Suppressor macrophage treated with lipopolysaccharide for 4 hours (primary cell): ENCODE data around the gene GLYR1.
"Not testable (repeated sequence)": the region's sequence is repeated elsewhere in the genome, so short reads cannot be mapped to it uniquely, and the experiment has no call there.

Source experiments
- DNase-seq: peaks from one replicate; pipeline ENCODE4 v3.0.0-alpha.2; 2020

Gene GLYR1

DNA sequence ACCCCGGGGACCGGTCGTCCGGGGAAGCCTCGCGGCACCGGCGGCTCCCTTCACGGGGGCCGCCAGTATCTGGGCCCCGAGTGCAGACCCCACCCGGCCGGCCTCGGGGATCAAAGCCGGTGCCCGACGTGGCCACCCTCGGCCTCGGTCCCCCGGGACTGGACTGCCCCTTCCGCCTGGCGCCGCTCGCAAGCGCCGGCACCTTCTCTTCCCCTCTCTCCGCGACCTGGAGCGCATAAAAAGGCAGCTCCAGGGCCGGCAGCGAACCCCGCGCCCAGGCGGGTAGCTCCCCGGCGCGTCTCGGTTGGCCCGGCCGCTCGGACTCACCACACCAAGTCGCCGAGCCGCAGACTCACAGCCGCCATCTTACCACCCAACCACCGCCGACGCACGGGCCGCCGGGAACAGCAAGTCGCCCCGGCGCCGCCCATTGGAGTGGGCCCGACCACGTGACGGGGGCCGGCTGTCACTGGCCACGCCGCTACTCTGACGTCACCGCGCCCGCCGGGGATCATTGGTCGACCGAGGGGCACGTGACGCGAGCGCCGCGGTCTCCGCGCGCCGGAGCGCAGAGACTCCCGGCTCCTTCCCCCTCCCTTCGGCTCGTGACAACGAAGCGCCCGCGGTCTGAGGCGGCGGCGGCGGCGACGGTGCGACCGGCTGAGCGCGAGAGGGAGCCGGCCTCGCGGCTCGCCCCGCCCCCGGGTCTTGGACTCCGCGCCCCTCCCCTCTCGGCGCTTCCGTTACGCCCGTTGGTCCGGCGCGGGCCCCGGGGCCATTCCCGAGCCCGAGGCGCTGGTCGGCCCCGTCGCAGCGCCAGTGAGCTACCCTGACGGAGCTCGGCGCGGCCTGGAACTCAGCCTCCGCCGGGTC lies at the start of gene GLYR1, which contains the start of gene UBN1:
TSS of gene GLYR1 (minus strand) at position 388 of the 873 bp plus-strand sequence. CDS start at position 365, 23 bp downstream.
TSS of gene UBN1 (plus strand) at position 581 of the 873 bp plus-strand sequence. CDS start 5,437 bp downstream, outside the sequence.
- peak; percentile 100 for DNase-seq

DNA sequence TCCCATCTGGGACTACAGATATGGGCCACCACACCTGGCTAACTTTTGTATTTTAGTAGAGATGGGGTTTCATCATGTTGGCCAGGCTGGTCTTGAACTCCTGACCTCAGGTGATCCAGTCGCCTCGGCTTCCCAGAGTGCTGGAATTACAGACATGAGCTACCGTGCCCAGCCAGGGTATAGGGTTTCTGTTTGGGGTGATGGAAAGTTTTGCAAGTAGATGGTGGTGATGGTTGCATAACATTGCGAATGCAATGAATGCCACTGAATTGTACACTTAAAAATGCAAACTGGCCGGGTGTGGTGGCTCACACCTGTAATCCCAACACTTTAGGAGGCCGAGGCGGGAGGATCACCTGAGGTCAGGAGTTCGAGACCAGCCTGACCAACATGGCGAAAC lies 49.7 kb upstream of the GLYR1 start:
- not testable (repeated sequence) for DNase-seq

DNA sequence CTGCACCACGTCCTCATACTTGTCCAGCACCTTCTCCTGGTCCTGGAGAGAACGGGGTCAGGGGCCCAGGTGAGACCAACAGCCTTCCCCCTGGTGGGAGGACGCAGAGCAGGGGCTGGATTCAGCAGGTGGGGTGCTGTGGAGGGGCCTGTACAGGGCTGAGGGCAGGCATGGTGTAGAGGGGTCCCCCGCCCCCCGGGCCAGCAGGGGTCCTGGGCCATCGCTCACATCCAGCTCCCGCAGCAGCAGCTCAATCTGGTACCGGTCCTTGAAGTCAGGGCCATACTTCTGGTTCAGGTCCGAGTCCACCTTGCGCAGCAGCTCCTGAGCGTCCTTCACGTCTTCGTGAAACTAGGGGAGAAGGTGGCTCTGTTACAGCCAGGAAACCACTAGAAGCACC lies 48.3 kb upstream of the GLYR1 start:
- DNase-seq = no peak

DNA sequence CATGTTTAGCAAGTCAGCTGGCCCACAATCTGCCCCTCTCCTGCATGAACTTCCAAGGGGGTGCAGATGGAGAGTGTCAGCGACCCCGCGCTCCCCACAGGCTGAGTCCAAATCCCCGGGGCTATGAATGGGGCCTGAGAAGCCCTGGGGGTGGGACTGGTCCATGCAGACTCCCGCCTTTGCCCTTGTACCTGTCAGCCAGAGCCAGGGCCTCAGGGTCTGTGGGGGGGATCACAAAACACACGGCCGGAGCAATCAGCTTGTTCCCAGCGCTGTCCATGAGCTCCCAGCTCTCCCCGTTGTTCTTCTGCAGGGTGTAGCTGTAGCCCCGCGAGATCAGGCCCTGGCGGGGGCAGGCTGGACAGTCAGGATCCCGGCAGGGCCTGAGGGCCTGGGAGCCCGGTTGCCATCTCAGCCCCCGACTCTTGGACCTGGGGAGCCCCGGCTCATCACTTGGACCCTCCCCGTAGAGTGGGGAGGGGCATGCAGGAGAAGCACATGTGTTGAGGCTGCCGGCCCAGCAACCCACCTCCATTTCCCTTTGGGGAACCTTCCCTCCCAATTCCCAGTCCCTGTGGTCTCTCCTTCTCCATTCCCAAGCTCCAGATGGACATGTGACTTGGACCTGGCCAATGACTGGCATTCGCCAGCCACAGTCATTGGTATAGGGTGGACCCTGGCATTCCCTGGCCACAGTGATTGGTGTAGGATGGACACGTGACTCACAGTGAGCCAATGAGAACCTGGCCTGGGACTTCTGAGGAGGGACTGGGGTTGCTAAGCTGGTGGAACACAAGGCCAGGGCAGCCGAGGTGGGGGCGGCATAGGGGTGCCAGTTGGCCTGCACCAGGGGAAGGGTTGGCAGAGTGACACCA lies 47.4 kb upstream of the GLYR1 start:
- DNase-seq = no peak

DNA sequence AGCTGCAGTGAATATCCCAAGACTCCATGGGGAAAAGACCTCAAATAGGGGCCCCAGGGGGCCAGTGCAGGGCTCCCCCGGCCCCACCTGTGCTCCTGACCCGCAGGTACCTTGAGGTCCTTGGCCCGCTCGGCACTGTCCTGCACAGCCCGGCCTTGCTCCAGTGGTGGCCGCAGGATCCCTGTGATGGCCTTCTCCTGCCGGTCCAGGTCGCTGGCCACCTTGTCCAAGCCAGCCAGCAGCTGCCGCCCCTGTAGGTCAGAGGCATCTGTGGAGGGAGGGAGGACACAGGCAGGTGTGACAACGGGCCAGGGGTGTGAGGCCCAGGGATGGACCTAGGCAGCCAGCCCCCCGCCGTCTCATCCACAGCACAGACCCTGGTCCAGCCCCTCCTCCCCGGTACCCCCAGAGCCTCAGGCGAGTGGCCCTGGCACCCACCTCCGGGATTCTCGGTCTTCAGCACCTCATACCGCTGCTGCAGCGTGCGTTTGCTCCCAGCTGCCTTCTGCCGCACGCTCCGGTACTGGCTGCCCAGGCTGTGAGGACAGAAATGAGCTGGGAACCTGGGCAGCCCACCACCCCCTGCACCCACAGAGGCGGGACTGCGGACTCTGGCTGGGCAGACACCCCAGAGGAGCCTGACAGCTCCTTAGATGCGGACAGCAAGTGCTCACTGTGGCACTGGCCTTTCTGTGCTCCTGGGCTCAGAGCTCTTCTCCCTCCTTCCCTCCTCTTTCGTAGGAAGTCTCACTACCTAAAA lies 46.2 kb upstream of the GLYR1 start:
- DNase-seq = no peak

DNA sequence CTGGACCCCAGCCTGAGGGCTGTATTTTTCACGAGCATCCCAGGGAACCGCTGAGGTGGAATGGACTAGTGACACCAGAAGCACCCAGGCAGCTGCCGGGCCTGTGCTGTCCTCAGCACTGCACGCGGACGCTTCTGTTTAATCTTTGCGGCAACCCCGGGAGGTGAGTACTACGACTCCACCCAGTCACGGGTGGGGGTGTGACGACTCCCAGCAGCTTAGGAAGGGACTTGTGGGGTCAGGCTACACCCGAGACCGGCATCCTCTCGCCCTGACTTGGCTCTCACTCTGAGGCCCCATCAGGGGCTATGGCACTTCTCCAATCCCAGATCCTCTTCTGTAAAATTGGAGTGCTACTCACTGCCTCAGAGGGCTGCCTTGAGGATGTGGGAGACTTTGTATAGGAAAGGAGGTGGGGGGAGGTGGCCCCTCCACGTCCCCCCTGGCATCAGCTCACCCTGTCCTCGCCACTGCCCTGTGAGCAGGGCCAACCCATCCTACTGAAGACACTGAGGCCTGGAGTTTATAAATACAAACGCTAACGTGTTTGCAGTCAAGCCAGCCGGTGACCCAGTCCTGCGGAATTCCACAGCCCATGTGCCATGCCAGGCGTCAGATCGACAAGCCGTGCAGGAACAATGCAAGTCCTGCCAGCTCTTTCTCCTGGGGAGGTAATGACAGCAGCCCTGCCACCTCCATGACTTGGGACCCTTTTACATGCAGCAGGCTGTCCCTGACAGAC lies 45.4 kb upstream of the GLYR1 start:
- DNase-seq = no peak

DNA sequence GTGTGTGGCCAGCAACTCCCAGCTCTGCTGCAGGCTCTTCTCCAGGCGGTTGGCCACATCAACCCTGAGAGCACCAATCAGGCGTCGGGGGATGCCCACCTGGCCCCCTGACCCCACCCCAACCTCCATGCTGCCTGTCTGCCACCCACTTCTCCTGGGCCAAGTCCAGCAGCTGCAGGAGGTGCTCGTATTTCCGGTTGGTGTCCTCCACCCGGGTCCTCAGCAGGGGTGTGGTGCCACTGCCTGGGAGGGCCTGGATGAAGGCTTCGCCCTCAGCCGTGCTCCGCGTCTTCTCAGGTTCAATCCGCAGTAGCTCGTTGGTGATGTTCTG lies 44.8 kb upstream of the GLYR1 start:
- no peak for DNase-seq

DNA sequence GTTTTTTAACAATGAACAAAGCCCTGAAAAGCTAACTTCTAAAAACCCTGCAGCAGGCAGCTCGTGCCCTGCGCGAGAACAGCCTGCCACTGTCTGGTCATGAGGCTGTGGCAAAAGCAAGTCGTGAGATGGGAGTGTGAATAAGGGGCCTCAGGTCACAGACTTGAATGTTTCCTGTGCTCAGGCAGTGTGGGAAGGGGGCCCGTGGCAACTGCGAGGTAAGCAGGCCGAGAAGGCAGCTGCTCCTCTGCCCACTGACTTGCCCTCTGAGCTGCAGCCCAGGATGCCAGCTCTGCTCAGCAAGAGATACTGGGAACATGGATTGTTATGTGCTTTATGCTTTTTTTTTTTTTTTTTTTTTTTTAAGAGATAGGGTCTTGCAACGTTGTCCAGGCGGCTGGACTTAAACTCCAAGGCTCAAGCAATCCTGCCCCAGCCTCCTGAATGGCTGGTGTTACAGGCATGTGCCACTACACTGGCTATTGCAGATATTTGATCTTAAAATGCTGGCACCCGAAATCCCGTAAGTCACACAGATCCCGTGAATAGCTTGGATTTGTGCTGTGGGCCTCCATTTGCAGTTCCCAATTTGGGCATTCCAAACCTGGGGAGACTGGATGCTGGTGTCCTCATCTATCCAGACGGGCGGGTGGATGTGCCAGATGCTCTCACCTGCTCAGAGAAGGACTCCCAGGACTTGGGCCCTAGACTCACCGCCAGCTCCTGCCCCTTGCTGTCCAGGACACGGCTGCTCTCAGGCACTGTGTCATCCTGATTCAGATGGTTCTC lies 44.2 kb upstream of the GLYR1 start:
- no peak for DNase-seq

DNA sequence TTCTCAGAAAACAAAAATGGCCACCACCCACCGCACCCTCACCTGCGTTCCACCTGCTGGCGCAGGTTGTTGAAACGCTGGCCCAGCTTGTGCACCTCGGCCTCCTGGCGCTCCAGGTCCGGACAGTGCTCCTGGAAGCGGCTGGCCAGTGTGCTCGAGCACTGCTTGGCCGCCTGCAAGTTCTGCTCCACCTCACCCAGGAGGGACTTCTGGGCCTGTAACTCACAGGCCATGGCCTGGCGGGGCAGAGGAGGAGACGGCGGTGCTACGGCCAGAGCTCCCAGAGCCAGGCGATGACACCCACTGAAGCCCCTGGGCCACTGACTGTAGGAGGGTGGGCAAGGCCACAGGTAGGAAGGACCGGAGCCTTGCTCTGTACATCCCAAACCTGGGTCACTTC lies 43.6 kb upstream of the GLYR1 start:
- DNase-seq = no peak

DNA sequence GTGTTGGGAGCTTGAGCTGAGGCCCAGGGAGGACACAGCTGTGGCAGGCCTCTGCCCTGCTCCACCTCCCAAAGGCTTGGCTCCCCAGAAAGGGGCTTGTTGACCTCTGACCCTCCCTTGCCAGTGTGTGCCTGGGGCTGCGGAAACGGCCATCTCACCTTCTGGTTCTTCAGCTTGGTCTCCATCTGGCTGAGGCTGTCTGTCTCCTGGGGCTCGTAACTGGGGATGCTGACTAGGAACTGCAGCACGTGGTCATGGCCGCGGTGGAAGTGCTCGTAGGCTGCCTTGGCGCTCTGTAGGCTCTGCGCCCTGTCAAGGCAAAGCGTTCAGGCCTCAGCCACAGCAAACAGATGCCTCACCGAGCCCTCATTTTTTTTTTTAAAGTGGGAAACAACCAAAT lies 42.9 kb upstream of the GLYR1 start:
- no peak for DNase-seq

DNA sequence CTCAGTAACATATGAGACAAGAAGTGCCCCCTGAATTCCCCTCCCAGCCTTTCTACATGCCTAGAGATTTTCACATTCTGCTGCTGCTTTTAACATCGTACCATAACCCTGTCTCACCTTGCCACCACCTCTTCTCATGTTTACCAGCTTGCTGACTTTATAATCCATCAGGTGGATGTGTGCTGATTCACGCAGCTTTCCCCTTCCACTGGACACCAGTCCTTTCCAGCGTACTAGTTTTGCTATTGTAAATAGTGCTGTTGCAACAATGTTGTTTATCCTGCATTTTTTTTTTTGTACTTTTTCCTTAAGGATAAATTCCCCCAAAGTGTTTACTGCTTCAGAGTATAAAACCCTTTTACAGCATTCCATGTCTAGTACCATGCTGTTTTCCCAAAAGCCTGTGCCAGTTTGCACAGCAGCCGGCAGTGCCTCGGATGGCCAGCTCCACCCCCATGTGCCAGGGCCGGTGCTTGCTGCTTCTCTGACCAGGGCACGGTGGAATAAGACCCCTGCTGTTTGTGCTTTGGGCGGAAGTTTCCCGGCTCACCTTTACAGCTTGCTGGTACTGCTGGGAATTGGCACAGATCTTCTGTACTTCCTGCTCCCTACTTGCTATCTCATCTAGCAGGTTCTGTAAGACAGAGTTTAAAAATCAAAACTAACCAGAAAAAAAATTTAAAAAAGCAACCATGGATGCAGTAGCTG lies 41.5 kb upstream of the GLYR1 start:
- no peak for DNase-seq

DNA sequence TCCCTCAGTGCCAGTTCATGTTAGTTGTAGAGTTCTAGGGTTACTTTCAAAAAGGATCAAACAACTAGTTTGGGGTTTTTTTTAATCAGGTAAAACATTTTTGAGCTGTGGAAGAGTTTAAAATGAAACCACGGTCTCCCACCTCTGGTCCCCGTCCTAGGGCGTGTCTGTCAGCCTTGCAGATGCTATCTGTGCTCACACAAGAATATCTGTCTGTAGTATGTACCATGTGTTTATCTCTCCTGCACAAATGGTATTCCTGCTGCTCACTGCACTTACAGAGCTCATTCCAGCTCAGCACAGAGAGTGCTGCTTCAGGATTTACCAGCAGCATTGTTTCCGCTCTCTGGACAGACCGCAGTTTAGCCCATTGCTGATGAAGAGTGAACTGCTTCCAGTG lies 39.1 kb upstream of the GLYR1 start:
- DNase-seq = no peak

DNA sequence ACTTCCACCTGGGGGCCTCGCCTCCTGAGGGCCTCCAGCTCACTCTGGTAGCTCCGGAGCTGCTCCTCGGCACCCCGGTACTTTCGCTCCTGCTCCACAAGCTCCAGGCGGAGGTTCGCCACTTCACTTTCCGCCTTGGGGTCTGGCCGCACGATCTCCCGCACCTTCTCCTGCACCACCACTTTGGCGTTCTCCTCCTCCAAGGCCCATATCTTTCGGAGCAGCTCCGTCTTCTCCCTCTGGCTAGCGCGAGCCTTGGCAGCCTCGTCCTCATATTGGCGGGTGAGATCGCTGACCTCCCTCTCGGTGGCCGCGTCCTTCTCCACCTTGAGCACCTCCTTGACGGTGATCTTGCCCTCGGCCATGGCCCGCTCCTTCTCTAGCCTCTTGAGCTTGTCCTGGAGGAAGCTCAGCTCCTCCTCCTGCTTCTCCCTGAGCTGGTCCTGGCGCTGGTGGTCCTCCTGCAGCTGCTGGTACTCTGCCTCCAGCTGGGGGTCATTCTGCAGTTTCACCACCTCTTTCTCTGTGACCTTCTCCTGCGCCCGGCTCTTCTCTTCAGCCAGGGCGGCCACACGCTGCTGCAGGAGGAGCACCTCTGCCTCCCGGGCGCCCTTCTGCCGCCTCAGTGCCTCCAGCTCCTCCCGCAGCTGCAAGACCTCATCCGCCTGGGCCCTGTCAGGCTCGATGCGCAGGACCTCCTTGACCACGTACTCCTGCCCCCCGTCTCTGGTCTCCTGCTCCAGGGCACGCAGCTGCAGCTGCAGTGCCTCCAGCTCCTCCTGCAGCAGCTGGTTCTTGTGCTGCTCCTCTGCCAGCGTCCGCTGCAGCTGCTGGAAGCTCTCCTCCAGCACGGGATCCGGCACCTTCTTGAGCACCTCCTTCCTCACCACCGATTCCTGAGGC lies 38.1 kb upstream of the GLYR1 start:
- DNase-seq = no peak

DNA sequence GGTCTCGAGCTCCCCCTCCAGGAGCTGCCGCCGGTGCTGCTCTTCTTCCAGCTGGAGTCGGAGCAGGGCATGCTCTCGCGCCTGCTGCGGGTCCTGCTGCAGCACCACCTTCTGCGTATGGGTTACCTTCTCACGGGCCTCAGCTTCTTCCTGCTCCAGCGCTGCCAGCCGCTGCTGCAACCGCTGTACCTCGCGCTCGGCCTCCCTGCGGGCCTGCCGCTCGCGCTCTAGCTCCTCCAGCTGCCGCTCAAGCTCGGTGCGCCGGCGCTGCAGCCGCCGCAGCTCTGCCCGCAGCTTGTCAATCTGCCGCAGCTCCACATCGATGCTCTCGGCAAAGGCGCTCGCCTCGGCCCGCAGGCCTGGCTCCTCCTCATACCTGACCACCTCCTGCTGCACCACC lies 37.1 kb upstream of the GLYR1 start:
- no peak for DNase-seq

DNA sequence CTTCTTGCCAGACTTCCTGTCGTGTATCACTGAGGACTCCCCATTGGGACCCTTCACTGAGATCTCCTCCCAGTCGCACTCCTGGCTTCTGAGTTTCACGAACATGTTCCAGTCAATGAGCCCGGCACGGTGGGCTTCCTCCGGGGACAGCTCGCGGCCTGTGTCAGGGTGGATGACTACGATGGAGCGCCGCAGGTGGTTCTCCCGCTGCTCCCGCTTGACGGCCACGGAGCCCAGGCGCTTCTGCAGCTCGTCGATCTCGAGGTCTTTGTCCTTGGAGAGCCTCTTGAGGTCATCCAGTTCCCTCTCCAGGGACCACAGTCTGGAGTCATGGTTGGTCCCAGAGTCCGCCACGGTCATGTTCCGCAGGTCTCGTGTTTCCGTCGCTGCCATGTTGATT lies 36.4 kb upstream of the GLYR1 start:
- DNase-seq = no peak

DNA sequence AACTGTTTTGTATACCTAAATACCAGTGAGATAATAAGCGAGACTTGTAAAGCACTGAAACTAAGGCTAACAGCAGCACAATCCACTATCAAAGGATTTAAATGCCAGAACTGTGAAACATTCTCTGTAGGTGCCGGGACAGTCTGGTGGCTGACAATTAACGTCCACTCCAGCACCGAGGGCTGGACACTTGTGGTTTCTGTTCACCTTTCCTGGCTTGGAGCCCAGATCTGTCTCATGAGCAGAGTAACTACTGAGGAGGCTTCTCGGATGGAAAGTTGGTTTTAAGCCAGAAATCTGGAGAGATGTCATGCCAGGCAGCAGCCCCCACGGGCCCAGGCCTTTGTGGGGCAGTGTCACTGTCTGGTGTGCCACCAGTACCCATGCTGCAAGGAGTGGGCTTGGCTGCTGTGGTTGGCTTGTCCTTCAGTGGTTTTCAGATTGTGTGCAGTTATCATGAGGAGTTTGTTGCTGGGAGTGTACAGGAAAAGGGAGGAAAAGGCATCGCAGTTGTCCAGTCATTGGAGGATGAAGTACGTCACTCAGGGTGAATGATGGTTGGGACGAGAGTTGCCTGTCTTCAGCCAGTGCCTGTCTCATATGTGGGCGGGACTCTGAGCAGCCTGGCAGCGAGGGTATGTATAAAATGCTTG lies 35.7 kb upstream of the GLYR1 start:
- no peak for DNase-seq

DNA sequence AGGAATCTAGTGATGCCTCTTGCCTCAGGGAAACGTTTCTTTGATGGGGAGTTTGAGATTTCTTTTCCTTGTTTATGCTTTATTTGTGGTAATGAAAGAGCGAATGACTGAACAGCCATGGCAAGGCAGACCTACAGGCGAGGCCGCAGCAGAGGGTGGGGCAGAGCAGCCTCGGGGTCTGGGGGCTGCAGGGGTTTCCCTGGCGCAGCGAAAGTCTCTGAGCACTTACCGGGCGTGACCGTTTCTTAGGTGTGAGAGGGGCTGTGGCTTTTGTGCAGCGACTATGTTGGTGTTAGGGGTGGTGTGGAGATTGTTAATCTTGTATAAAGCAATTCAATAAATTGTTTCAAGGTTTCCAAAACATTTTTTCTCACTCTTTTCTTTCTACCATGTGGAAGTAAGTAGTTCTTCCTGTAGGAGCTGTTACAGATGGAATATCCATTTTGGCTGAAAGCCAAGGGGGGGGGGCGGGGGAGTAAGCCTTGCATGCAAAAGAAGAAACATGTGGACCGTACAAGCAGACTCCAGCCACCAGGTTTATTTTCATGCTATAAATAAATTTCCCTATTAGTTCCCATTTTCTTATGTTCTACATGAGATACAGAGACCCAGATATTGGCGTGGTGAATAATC lies 35.0 kb upstream of the GLYR1 start:
- no peak for DNase-seq

DNA sequence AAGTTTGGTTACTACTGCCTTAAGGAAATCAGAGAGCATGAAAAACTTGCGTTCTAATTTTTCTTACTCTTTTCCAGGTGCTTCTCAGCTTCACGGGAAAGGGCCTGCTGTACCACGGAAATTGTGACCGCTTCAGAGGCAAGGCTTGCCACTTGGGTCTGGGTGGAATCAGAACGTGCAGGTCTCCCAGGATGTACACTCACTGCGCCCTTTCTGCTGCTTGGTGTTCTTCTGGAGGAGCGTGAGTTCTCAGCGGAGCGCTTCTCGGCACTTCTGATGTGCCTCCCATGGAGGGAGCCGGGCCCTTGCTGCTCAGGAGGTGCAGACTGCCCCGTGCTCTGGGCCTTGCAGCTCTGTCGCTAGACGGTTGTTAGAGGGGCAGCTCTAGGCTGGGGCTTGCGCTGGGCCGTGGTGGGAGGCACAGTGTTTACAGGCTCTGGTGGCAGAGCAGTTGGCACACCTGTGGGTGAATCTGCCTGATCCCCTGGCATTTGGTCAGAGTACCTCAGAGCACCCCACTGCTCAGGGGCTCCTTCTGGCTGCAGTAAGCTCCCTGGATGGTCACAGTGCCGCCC lies 33.0 kb upstream of the GLYR1 start:
- no peak for DNase-seq
